Right lobe of liver (tissue), 4 donors: ENCODE data around the gene GNB1L.

Experiments
- POLR2A ChIP-seq: fragments of 450-650 bp; IDR thresholded peaks from one replicate; pipeline ENCODE4 v1.6.1; 2017; ENCODE audit warnings: antibody characterized with exemption, mild to moderate bottlenecking
- TF ChIP-seq, protein P1 (sequence below), 4 donors: fragments of 200-600 bp in 3 of 4; fragments of 450-650 bp in 1 of 4; IDR thresholded peaks; one replicate each; pipeline versions ENCODE4 v1.5.1 to v1.8.0; 2016 to 2022; ENCODE audit warnings: antibody characterized with exemption in 4 of 4, mild to moderate bottlenecking in 2 of 4
- donor health status: DM: no; HTN: no; CAD: no.
- donor health status: DM: no; HTN: no; CAD: no.
- donor health status: DM: no; HTN: yes; CAD: no.

DNA sequence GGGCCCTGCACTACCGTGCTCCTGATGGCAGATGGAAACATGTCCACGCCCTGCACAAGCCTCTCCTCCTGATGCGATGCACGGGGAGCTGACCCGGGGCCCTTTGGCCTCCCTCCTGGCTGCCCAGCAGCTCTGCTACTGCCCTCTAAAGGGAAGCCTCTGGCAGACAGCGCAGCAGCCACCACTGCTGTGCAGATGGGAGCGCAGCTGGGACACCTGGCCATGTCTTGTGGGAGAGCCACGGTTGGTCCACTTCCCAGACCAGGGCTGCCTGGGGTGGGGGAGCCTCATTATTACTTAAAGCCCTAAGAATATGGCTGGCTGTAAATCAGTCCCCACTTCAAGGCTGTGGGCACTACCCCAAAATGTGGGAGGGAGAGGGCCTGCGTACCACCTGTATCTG lies 55.8 kb downstream of the GNB1L start:
- TF ChIP-seq, protein P1, sequence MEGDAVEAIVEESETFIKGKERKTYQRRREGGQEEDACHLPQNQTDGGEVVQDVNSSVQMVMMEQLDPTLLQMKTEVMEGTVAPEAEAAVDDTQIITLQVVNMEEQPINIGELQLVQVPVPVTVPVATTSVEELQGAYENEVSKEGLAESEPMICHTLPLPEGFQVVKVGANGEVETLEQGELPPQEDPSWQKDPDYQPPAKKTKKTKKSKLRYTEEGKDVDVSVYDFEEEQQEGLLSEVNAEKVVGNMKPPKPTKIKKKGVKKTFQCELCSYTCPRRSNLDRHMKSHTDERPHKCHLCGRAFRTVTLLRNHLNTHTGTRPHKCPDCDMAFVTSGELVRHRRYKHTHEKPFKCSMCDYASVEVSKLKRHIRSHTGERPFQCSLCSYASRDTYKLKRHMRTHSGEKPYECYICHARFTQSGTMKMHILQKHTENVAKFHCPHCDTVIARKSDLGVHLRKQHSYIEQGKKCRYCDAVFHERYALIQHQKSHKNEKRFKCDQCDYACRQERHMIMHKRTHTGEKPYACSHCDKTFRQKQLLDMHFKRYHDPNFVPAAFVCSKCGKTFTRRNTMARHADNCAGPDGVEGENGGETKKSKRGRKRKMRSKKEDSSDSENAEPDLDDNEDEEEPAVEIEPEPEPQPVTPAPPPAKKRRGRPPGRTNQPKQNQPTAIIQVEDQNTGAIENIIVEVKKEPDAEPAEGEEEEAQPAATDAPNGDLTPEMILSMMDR (IDR thresholded peaks at IDR 0.05) = no peak
- TF ChIP-seq POLR2A = no peak
